VCaP (cell line): ENCODE measurements around the gene FOXI3.

Source experiments
- H3K27ac ChIP-seq: fragments of 450-650 bp; 2 replicates; pipeline ENCODE4 v1.5.1; 2017
- TF ChIP-seq, protein P1 (sequence below): fragments of 450-650 bp; conservative IDR thresholded peaks from 2 replicates; pipeline ENCODE4 v1.5.1; 2017; ENCODE audit warnings: mild to moderate bottlenecking, moderate library complexity

Gene FOXI3

DNA sequence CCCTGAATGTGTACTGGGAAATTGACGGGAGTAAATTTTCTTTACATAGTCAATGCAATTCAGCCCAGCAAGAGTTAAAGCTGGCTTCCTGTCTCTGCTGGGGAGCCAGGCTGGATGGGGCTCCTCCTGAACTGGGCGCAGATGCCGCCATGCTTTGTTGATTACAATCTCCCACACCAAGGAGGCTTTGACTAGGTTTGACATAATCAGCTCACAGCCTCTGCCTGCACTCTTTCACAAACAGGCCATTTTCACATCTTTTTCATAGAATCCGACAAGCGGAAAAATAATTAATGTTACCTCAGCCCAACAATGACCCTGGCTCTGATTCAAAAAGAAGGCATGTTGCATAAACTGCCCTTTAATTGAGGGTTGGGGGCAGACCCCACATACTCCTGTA, 54.3 kb downstream of the FOXI3 start:
- TF ChIP-seq, protein P1, sequence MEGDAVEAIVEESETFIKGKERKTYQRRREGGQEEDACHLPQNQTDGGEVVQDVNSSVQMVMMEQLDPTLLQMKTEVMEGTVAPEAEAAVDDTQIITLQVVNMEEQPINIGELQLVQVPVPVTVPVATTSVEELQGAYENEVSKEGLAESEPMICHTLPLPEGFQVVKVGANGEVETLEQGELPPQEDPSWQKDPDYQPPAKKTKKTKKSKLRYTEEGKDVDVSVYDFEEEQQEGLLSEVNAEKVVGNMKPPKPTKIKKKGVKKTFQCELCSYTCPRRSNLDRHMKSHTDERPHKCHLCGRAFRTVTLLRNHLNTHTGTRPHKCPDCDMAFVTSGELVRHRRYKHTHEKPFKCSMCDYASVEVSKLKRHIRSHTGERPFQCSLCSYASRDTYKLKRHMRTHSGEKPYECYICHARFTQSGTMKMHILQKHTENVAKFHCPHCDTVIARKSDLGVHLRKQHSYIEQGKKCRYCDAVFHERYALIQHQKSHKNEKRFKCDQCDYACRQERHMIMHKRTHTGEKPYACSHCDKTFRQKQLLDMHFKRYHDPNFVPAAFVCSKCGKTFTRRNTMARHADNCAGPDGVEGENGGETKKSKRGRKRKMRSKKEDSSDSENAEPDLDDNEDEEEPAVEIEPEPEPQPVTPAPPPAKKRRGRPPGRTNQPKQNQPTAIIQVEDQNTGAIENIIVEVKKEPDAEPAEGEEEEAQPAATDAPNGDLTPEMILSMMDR, result no peak
- H3K27ac ChIP-seq, result no peak overlapping the region
